ENCODE data around the gene PRR15L. TPM values are rescaled to one million over a fixed set of nuclear protein-coding genes. Genes with fewer than 3 reads are reported as not detected.
A peak's percentile ranks its signal among the peaks of the same experiment; 100 is the strongest.
"Not testable (repeated sequence)": the region's sequence is repeated elsewhere in the genome, so short reads cannot be mapped to it uniquely, and the experiment has no call there.

The PRR15L gene
- total RNA-seq, 1 experiment from 2014 or later, result 0.18 TPM

DNA sequence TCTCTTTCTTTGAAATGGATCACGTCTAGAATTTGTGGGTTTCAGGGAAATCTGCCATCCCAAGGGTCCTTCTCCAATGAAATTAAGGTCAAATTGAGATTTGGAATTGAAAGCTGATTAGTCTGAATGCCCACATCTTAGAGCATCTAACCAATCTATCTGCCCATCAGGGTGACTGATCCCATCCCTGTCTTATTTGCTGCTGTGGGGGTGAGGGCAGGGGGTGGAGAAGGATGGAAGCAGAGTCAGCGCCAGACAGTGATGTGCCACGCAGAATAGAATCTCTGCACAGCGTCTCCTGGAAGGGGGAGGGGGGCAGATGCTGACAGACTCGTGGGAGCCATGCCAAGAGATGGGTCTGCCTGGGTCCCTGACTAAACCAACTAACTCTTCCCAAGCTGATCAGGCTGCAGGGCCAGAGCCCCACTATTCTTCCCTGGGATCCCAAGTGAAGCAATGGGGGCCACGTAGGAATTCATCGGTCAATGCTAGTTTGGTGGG lies 45.3 kb upstream of the PRR15L start:
- ATAC-seq, result peak; percentile 52; the same call in 1 of the 2 replicates
- no TSS peak for BruUV-seq (replicated peaks)
- ChIA-PET POLR2A (no interaction called here), CTCF (interaction anchor here (0.6 to 0.7 kb wide), 2 partner anchors 34 to 128 kb away, joined by 3 to 5 read pairs; no protein-coding TSS in a partner anchor)
- intact Hi-C loops (cut with micrococcal nuclease; ENCODE audit: unreplicated experiment) (no loop called here), in situ Hi-C loops (cut with HindIII; ENCODE audit: low pct_unique_long_range_greater_than_20kb, low sequenced_read_pairs) (no loop called here)
- Histone ChIP-seq H3K4me3 (ENCODE audit: low read depth in 2 of 2, low read length in 2 of 2) (no peak overlapping the region), H3K27me3 (ENCODE audit: control insufficient read depth, insufficient read depth, low read length) (no peaks in the 10 kb centered on the region), H3K27ac (ENCODE audit: low read length) (peak overlapping the region; percentile 89), H3K4me1 (ENCODE audit: control insufficient read depth, insufficient read depth, low read length) (peaks cover 34% of the 10 kb centered on the region), H3K36me3 (ENCODE audit: control insufficient read depth, insufficient read depth, low read length) (no peaks in the 10 kb centered on the region), H3K9me3 (ENCODE audit: control insufficient read depth, insufficient read depth, low read depth, low read length) (no peaks in the 10 kb centered on the region)
- DNase-seq (ENCODE audit: low read depth, low spot score), result no peak
- TF ChIP-seq, protein P1, sequence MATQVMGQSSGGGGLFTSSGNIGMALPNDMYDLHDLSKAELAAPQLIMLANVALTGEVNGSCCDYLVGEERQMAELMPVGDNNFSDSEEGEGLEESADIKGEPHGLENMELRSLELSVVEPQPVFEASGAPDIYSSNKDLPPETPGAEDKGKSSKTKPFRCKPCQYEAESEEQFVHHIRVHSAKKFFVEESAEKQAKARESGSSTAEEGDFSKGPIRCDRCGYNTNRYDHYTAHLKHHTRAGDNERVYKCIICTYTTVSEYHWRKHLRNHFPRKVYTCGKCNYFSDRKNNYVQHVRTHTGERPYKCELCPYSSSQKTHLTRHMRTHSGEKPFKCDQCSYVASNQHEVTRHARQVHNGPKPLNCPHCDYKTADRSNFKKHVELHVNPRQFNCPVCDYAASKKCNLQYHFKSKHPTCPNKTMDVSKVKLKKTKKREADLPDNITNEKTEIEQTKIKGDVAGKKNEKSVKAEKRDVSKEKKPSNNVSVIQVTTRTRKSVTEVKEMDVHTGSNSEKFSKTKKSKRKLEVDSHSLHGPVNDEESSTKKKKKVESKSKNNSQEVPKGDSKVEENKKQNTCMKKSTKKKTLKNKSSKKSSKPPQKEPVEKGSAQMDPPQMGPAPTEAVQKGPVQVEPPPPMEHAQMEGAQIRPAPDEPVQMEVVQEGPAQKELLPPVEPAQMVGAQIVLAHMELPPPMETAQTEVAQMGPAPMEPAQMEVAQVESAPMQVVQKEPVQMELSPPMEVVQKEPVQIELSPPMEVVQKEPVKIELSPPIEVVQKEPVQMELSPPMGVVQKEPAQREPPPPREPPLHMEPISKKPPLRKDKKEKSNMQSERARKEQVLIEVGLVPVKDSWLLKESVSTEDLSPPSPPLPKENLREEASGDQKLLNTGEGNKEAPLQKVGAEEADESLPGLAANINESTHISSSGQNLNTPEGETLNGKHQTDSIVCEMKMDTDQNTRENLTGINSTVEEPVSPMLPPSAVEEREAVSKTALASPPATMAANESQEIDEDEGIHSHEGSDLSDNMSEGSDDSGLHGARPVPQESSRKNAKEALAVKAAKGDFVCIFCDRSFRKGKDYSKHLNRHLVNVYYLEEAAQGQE (IDR thresholded peaks at IDR 0.05; ENCODE audit: insufficient read depth in 1 of 2, low read depth in 2 of 2, low read length in 1 of 2), result no peak
- TF ChIP-seq POLR2AphosphoS5 (IDR thresholded peaks at IDR 0.05; ENCODE audit: low read depth, low read length) (no peak), TCF7L2 (IDR thresholded peaks at IDR 0.05; ENCODE audit: low read depth, low read length) (no peak), SIN3A (IDR thresholded peaks at IDR 0.05; ENCODE audit: borderline replicate concordance, insufficient read depth, low read depth, low read length) (no peak)
- TF ChIP-seq, protein P2, sequence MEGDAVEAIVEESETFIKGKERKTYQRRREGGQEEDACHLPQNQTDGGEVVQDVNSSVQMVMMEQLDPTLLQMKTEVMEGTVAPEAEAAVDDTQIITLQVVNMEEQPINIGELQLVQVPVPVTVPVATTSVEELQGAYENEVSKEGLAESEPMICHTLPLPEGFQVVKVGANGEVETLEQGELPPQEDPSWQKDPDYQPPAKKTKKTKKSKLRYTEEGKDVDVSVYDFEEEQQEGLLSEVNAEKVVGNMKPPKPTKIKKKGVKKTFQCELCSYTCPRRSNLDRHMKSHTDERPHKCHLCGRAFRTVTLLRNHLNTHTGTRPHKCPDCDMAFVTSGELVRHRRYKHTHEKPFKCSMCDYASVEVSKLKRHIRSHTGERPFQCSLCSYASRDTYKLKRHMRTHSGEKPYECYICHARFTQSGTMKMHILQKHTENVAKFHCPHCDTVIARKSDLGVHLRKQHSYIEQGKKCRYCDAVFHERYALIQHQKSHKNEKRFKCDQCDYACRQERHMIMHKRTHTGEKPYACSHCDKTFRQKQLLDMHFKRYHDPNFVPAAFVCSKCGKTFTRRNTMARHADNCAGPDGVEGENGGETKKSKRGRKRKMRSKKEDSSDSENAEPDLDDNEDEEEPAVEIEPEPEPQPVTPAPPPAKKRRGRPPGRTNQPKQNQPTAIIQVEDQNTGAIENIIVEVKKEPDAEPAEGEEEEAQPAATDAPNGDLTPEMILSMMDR (IDR thresholded peaks at IDR 0.05), result no peak

DNA sequence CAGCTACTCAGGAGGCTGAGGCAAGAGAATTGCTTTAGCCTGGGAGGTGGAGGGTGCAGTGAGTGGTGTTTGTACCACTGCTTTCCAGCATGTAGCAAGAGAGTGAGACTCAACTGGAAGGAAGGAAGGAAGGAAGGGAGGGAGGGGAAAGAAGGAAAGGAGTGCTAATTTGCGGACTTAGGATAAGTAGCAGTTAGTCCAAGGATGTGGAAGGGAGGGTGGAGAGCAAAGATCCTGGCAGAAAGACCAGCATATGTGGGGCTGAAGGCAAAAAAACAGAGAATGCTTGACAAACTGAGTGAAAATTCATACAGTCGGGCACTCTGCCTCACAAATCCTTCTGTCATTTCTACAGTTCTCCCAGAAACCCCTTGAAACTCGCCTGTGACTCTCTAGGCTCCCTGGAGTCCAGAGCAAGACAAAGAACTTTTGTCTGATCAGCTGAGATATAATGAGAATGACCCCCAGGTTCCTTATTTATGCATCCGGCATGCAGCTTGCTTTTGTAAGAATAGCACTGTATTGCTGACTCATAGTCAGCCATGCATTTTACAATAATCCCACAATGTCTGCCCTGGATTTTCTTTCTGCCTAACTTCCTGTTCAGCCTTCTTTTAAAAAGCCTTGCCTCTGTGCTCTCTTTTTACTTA lies 44.7 kb upstream of the PRR15L start:
- intact Hi-C loops (cut with micrococcal nuclease; ENCODE audit: unreplicated experiment) (no loop called here), in situ Hi-C loops (cut with HindIII; ENCODE audit: low pct_unique_long_range_greater_than_20kb, low sequenced_read_pairs) (no loop called here)
- ChIA-PET POLR2A (no interaction called here), CTCF (interaction anchor here (0.5 kb wide), 1 partner anchor 31 kb away, joined by 3 read pairs; the partner anchor contains the start of gene CDK5RAP3)
- Histone ChIP-seq H3K27ac (ENCODE audit: low read length) (peak overlapping the region; percentile 89), H3K27me3 (ENCODE audit: control insufficient read depth, insufficient read depth, low read length) (no peaks in the 10 kb centered on the region), H3K36me3 (ENCODE audit: control insufficient read depth, insufficient read depth, low read length) (no peaks in the 10 kb centered on the region), H3K4me1 (ENCODE audit: control insufficient read depth, insufficient read depth, low read length) (peaks cover 34% of the 10 kb centered on the region), H3K4me3 (ENCODE audit: low read depth in 2 of 2, low read length in 2 of 2) (no peak overlapping the region), H3K9me3 (ENCODE audit: control insufficient read depth, insufficient read depth, low read depth, low read length) (no peaks in the 10 kb centered on the region)
- BruUV-seq (replicated peaks), result no TSS peak
- ATAC-seq, result peak; percentile 82
- DNase-seq (ENCODE audit: low read depth, low spot score), result no peak
- TF ChIP-seq, protein P2 (IDR thresholded peaks at IDR 0.05), result no peak
- no peak for TF ChIP-seq TCF7L2 (IDR thresholded peaks at IDR 0.05; ENCODE audit: low read depth, low read length)
- TF ChIP-seq POLR2AphosphoS5 (IDR thresholded peaks at IDR 0.05; ENCODE audit: low read depth, low read length), result no peak
- no peak for TF ChIP-seq SIN3A (IDR thresholded peaks at IDR 0.05; ENCODE audit: borderline replicate concordance, insufficient read depth, low read depth, low read length)
- TF ChIP-seq, protein P1 (IDR thresholded peaks at IDR 0.05; ENCODE audit: insufficient read depth in 1 of 2, low read depth in 2 of 2, low read length in 1 of 2), result no peak

DNA sequence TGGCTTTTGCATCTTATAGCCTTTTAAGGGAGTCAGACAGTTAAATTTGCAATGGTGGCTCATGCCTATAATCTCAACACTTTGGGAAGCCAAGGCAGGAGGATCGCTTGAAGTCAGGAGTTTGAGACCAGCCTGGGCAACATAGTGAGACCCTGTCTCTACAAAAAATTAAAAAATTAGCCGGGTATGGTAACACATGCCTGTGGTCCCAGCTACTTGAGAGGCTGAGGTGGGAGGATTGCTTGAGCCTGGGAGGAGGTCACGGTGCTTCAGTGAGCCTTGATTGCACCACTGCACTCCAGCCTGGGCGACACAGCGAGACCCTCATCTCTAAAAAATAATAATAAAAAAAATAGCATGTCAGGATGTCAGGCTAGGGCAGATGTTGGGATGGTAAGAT lies 44.0 kb upstream of the PRR15L start:
- intact Hi-C loops (cut with micrococcal nuclease; ENCODE audit: unreplicated experiment); BruUV-seq (replicated peaks); DNase-seq (ENCODE audit: low read depth, low spot score); H3K27me3 ChIP-seq (ENCODE audit: control insufficient read depth, insufficient read depth, low read length); H3K9me3 ChIP-seq (ENCODE audit: control insufficient read depth, insufficient read depth, low read depth, low read length); H3K4me3 ChIP-seq (ENCODE audit: low read depth in 2 of 2, low read length in 2 of 2); in situ Hi-C loops (cut with HindIII; ENCODE audit: low pct_unique_long_range_greater_than_20kb, low sequenced_read_pairs); ATAC-seq; H3K36me3 ChIP-seq (ENCODE audit: control insufficient read depth, insufficient read depth, low read length): not testable (repeated sequence)
- ChIA-PET POLR2A (interaction anchor here (0.5 kb wide), 1 partner anchor 110 kb away, joined by 5 read pairs; no protein-coding TSS in a partner anchor), CTCF (interaction anchor here (0.6 kb wide), 1 partner anchor 23 kb away, joined by 9 read pairs; no protein-coding TSS in a partner anchor)
- peaks cover 34% of the 10 kb centered on the region for H3K4me1 ChIP-seq (ENCODE audit: control insufficient read depth, insufficient read depth, low read length)
- peak overlapping the region; percentile 89 for H3K27ac ChIP-seq (ENCODE audit: low read length)

All from Panc1 (cell line).